Subcutaneous adipose tissue (tissue), 4 donors: ENCODE results near the gene RFX7. TPM values are rescaled to one million over a fixed set of nuclear protein-coding genes. Genes with fewer than 3 reads are reported as not detected.

Experiments used
- total RNA-seq, 4 donors: library from RNA; depleted of rRNA; stranded (reverse); fragments of >200 nt; gene quantifications; one replicate each; pipeline ENCODE4 v1.1.0, GENCODE V29; 2016
- TF ChIP-seq, protein P1 (sequence below): fragments of 450-650 bp; IDR thresholded peaks from one replicate; pipeline ENCODE4 v1.5.1; 2016; ENCODE audit warnings: low read depth, mild to moderate bottlenecking, control low read depth, antibody characterized with exemption, moderate library complexity

The RFX7 gene
- total RNA-seq, 4 donors from 2014 or later: 6.0 to 10.2 (median 8.3) TPM

DNA sequence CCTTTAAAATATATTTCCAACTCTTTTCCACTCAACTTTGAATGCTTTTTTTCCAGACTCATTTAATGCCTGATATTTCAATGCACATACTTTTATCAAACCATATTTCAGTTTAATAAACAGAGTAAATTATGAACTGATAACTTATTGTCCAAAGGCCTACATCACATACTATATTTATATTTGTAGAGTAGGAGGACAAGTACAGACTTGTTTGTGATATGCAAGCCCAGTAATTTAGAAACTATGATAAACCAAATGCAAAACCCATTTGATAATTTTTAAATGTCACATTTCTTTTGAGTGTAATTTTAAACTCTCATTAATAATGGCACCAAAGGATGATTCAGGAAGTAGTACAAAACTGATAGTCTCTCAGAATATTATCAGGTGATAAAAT lies 3.3 kb downstream of the RFX7 start:
- TF ChIP-seq, protein P1, sequence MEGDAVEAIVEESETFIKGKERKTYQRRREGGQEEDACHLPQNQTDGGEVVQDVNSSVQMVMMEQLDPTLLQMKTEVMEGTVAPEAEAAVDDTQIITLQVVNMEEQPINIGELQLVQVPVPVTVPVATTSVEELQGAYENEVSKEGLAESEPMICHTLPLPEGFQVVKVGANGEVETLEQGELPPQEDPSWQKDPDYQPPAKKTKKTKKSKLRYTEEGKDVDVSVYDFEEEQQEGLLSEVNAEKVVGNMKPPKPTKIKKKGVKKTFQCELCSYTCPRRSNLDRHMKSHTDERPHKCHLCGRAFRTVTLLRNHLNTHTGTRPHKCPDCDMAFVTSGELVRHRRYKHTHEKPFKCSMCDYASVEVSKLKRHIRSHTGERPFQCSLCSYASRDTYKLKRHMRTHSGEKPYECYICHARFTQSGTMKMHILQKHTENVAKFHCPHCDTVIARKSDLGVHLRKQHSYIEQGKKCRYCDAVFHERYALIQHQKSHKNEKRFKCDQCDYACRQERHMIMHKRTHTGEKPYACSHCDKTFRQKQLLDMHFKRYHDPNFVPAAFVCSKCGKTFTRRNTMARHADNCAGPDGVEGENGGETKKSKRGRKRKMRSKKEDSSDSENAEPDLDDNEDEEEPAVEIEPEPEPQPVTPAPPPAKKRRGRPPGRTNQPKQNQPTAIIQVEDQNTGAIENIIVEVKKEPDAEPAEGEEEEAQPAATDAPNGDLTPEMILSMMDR: no peak

DNA sequence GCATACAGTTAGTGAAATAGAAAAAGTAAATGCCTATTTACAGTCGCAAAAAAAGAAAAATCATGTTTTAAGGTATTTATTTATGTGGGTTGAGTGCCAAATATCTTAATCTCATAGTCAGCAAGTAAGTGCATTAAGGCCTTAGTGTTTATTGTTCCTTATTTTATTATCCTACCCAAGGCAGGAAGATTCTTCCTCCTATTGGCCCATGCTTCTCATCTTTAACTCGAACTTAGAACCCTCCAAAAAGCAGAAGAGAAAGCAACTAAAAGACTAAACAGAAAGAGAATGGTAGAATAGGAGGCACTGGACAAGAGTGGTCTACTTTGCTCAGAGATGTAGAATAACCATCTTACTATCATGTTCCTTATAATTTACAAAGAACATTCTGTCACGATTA lies 7.5 kb downstream of the RFX7 start:
- TF ChIP-seq, protein P1: no peak

- TF ChIP-seq, protein P1: no peak
Measured at GRCh38 chr15:56234804-56235203, 8.9 kb downstream of the RFX7 start.

- TF ChIP-seq, protein P1: no peak
Measured at GRCh38 chr15:56233549-56233948, 10.1 kb downstream of the RFX7 start.

- TF ChIP-seq, protein P1: no peak
Measured at GRCh38 chr15:56232058-56232457, 11.6 kb downstream of the RFX7 start.

- TF ChIP-seq, protein P1: no peak
Measured at GRCh38 chr15:56228854-56229253, 14.8 kb downstream of the RFX7 start.

- TF ChIP-seq, protein P1: no peak
Measured at GRCh38 chr15:56228352-56228751, 15.3 kb downstream of the RFX7 start.

- TF ChIP-seq, protein P1: no peak
Measured at GRCh38 chr15:56227780-56228179, 15.9 kb downstream of the RFX7 start.
